Glutamatergic neuron (in vitro differentiated cells): ENCODE data around the gene G6PD. TPM values are rescaled to one million over a fixed set of nuclear protein-coding genes. Genes with fewer than 3 reads are reported as not detected.

Source experiments
- DNase-seq: peaks from one replicate; pipeline ENCODE4 v3.0.0; 2022
- H3K27ac Mint-ChIP-seq: one replicate; pipeline ENCODE4 v1.8.0; 2020; ENCODE audit warnings: mild to moderate bottlenecking, mixed read lengths, inconsistent platforms; ENCODE audit not compliant: unreplicated experiment
- H3K27me3 Mint-ChIP-seq: one replicate; pipeline ENCODE4 v1.8.0; 2020; ENCODE audit warnings: mild to moderate bottlenecking, moderate library complexity, mixed read lengths, inconsistent platforms; ENCODE audit not compliant: unreplicated experiment
- H3K36me3 Mint-ChIP-seq: one replicate; pipeline ENCODE4 v1.8.0; 2020; ENCODE audit warnings: mild to moderate bottlenecking, mixed read lengths, inconsistent platforms; ENCODE audit not compliant: unreplicated experiment
- H3K4me1 Mint-ChIP-seq: one replicate; pipeline ENCODE4 v1.8.0; 2020; ENCODE audit warnings: mild to moderate bottlenecking, low read depth, mixed read lengths, inconsistent platforms; ENCODE audit not compliant: unreplicated experiment
- H3K4me3 Mint-ChIP-seq: one replicate; pipeline ENCODE4 v1.8.0; 2020; ENCODE audit warnings: mild to moderate bottlenecking, mixed read lengths, inconsistent platforms; ENCODE audit not compliant: unreplicated experiment
- H3K9me3 Mint-ChIP-seq: one replicate; pipeline ENCODE4 v1.8.0; 2020; ENCODE audit warnings: mild to moderate bottlenecking, moderate library complexity, mixed read lengths, inconsistent platforms; ENCODE audit not compliant: unreplicated experiment
- CTCF ChIP-seq: fragments of 200-600 bp; sonication (generic); IDR thresholded peaks from one replicate; pipeline ENCODE4 v1.5.0; 2021; ENCODE audit not compliant: partially characterized antibody, unreplicated experiment
- total RNA-seq: library from RNA; stranded (reverse); fragmentation: NEBNext Ultra II Directional; extraction: Animal tissue kit (Norgen Biotek cat#: 25700); gene quantifications from one replicate; pipeline ENCODE4 v1.2.1, GENCODE V29; 2021; ENCODE audit not compliant: unreplicated experiment

G6PD gene
- total RNA-seq, 1 donor from 2014 or later, result 122 TPM

DNA sequence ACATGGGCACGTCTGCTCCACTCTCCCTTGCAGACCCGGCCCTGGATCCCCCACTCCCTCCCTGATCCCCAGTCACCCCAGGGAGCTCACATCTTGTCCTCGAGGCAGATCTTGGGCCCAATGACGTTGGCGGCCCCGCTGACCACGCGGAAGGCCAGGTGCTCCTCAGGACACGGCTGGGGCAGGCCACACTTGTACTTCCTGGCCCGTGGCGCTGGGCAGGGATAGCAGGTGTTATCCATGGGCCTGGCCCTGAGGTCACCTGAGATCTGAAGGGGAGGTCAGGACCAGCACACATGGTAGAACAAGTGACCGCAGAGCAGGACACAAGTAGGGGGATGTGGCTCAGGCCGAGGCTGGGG lies 38.3 kb downstream of the G6PD start:
- no peak for DNase-seq
- no peak for TF ChIP-seq CTCF
- H3K27me3 Mint-ChIP-seq, result peaks cover 3% of the 10 kb centered on the region
- H3K4me3 Mint-ChIP-seq, result no peak overlapping the region
- no peaks in the 10 kb centered on the region for H3K9me3 Mint-ChIP-seq
- H3K36me3 Mint-ChIP-seq, result peaks cover 9% of the 10 kb centered on the region
- H3K27ac Mint-ChIP-seq, result no peak overlapping the region
- no peaks in the 10 kb centered on the region for H3K4me1 Mint-ChIP-seq

- H3K27me3 Mint-ChIP-seq, result peaks cover 3% of the 10 kb centered on the region
- H3K27ac Mint-ChIP-seq, result no peak overlapping the region
- peaks cover 2% of the 10 kb centered on the region for H3K9me3 Mint-ChIP-seq
- H3K36me3 Mint-ChIP-seq, result peaks cover 9% of the 10 kb centered on the region
- no peak for TF ChIP-seq CTCF
- DNase-seq, result no peak
- H3K4me1 Mint-ChIP-seq, result no peaks in the 10 kb centered on the region
- no peak overlapping the region for H3K4me3 Mint-ChIP-seq
Observed at GRCh38 chrX:154507673-154508383, 38.8 kb downstream of the G6PD start.

GRCh38 chrX:154506483-154507332 lies 39.9 kb downstream of the G6PD start:
- no peak overlapping the region for H3K4me3 Mint-ChIP-seq
- no peak for TF ChIP-seq CTCF
- H3K9me3 Mint-ChIP-seq, result peaks cover 2% of the 10 kb centered on the region
- no peak for DNase-seq
- no peak overlapping the region for H3K27ac Mint-ChIP-seq
- no peaks in the 10 kb centered on the region for H3K4me1 Mint-ChIP-seq
- peaks cover 3% of the 10 kb centered on the region for H3K27me3 Mint-ChIP-seq
- H3K36me3 Mint-ChIP-seq, result peaks cover 9% of the 10 kb centered on the region

GRCh38 chrX:154505734-154506133 lies 40.9 kb downstream of the G6PD start:
- peaks cover 5% of the 10 kb centered on the region for H3K27me3 Mint-ChIP-seq
- H3K36me3 Mint-ChIP-seq, result peaks cover 9% of the 10 kb centered on the region
- no peak overlapping the region for H3K27ac Mint-ChIP-seq
- no peak for TF ChIP-seq CTCF
- no peaks in the 10 kb centered on the region for H3K4me1 Mint-ChIP-seq
- no peak for DNase-seq
- H3K9me3 Mint-ChIP-seq, result peaks cover 4% of the 10 kb centered on the region
- no peak overlapping the region for H3K4me3 Mint-ChIP-seq

GRCh38 chrX:154502989-154503388 lies 43.7 kb downstream of the G6PD start:
- no peak overlapping the region for H3K4me3 Mint-ChIP-seq
- no peaks in the 10 kb centered on the region for H3K4me1 Mint-ChIP-seq
- peaks cover 2% of the 10 kb centered on the region for H3K27me3 Mint-ChIP-seq
- no peak overlapping the region for H3K27ac Mint-ChIP-seq
- no peaks in the 10 kb centered on the region for H3K36me3 Mint-ChIP-seq
- peaks cover 4% of the 10 kb centered on the region for H3K9me3 Mint-ChIP-seq
- TF ChIP-seq CTCF, result no peak
- DNase-seq, result no peak
